ENCODE results near the gene FILIP1.

FILIP1 gene

GRCh38 chr6:75300531-75300855 lies 193.1 kb downstream of the FILIP1 start:
- Histone ChIP-seq H3F3A (ENCODE audit: low read depth) (no peaks in the 10 kb centered on the region), H3K79me2 (ENCODE audit: insufficient read depth, low read length) (no peaks in the 10 kb centered on the region), H3K9ac (ENCODE audit: low read depth, low read length, poor library complexity, severe bottlenecking) (no peak overlapping the region), H2AFZ (ENCODE audit: low read length) (no peak overlapping the region), H3K36me3 (ENCODE audit: insufficient read depth, low read length) (no peaks in the 10 kb centered on the region), H3K4me1 (ENCODE audit: insufficient read depth, low read length, poor library complexity, severe bottlenecking) (no peaks in the 10 kb centered on the region), H3K4me2 (ENCODE audit: low read depth, low read length, poor library complexity, severe bottlenecking) (no peak overlapping the region), H4K20me1 (ENCODE audit: insufficient read depth, low read length, poor library complexity, severe bottlenecking) (no peaks in the 10 kb centered on the region), H3K4me3 (ENCODE audit: low read length, poor library complexity, severe bottlenecking) (no peak overlapping the region), H3K9me3 (ENCODE audit: insufficient read depth, low read depth, low read length) (no peaks in the 10 kb centered on the region), H3K9me2 (replicated peaks; ENCODE audit: low read depth, low read length) (no peaks in the 10 kb centered on the region), H3K27me3 (ENCODE audit: insufficient read depth, low read length, poor library complexity, severe bottlenecking) (no peaks in the 10 kb centered on the region)
- TF ChIP-seq EZH2phosphoT487 (IDR thresholded peaks at IDR 0.05; ENCODE audit: borderline replicate concordance) (no peak), CTCF (conservative IDR thresholded peaks at IDR 0.05; ENCODE audit: low read length) (no peak)

- Histone ChIP-seq H3K36me3 (ENCODE audit: insufficient read depth, low read length) (no peaks in the 10 kb centered on the region), H3K4me1 (ENCODE audit: insufficient read depth, low read length, poor library complexity, severe bottlenecking) (no peaks in the 10 kb centered on the region), H3K9me2 (replicated peaks; ENCODE audit: low read depth, low read length) (no peaks in the 10 kb centered on the region), H2AFZ (ENCODE audit: low read length) (no peak overlapping the region), H3K4me3 (ENCODE audit: low read length, poor library complexity, severe bottlenecking) (no peak overlapping the region), H3F3A (ENCODE audit: low read depth) (no peaks in the 10 kb centered on the region), H4K20me1 (ENCODE audit: insufficient read depth, low read length, poor library complexity, severe bottlenecking) (no peaks in the 10 kb centered on the region), H3K4me2 (ENCODE audit: low read depth, low read length, poor library complexity, severe bottlenecking) (no peak overlapping the region), H3K9ac (ENCODE audit: low read depth, low read length, poor library complexity, severe bottlenecking) (no peak overlapping the region), H3K9me3 (ENCODE audit: insufficient read depth, low read depth, low read length) (no peaks in the 10 kb centered on the region), H3K27me3 (ENCODE audit: insufficient read depth, low read length, poor library complexity, severe bottlenecking) (no peaks in the 10 kb centered on the region), H3K79me2 (ENCODE audit: insufficient read depth, low read length) (no peaks in the 10 kb centered on the region)
- TF ChIP-seq EZH2phosphoT487 (IDR thresholded peaks at IDR 0.05; ENCODE audit: borderline replicate concordance) (no peak), CTCF (conservative IDR thresholded peaks at IDR 0.05; ENCODE audit: low read length) (no peak)
Observed at GRCh38 chr6:75299801-75300530, 193.6 kb downstream of the FILIP1 start.

GRCh38 chr6:75296811-75297779 lies 196.5 kb downstream of the FILIP1 start:
- no peak overlapping the region for H3K9ac ChIP-seq (ENCODE audit: low read depth, low read length, poor library complexity, severe bottlenecking)
- H2AFZ ChIP-seq (ENCODE audit: low read length): no peak overlapping the region
- no peaks in the 10 kb centered on the region for H3K9me2 ChIP-seq (replicated peaks; ENCODE audit: low read depth, low read length)
- TF ChIP-seq CTCF (conservative IDR thresholded peaks at IDR 0.05; ENCODE audit: low read length): peak; percentile 73
- no peak for TF ChIP-seq EZH2phosphoT487 (IDR thresholded peaks at IDR 0.05; ENCODE audit: borderline replicate concordance)
- H3K4me2 ChIP-seq (ENCODE audit: low read depth, low read length, poor library complexity, severe bottlenecking): no peak overlapping the region
- no peaks in the 10 kb centered on the region for H3K36me3 ChIP-seq (ENCODE audit: insufficient read depth, low read length)
- no peaks in the 10 kb centered on the region for H4K20me1 ChIP-seq (ENCODE audit: insufficient read depth, low read length, poor library complexity, severe bottlenecking)
- H3K4me1 ChIP-seq (ENCODE audit: insufficient read depth, low read length, poor library complexity, severe bottlenecking): no peaks in the 10 kb centered on the region
- no peak overlapping the region for H3K4me3 ChIP-seq (ENCODE audit: low read length, poor library complexity, severe bottlenecking)
- H3K9me3 ChIP-seq (ENCODE audit: insufficient read depth, low read depth, low read length): no peaks in the 10 kb centered on the region
- H3K27me3 ChIP-seq (ENCODE audit: insufficient read depth, low read length, poor library complexity, severe bottlenecking): no peaks in the 10 kb centered on the region
- H3F3A ChIP-seq (ENCODE audit: low read depth): no peaks in the 10 kb centered on the region
- H3K79me2 ChIP-seq (ENCODE audit: insufficient read depth, low read length): no peaks in the 10 kb centered on the region

Measured in Loucy (cell line).